Liver (tissue), 9 donors: ENCODE data around the gene NKX2-8. TPM values are rescaled to one million over a fixed set of nuclear protein-coding genes. Genes with fewer than 3 reads are reported as not detected.

Source experiments
- DNase-seq: peaks from one replicate; pipeline ENCODE4 v3.0.0-alpha.2; 2017; ENCODE audit warnings: low spot score
- H3K27ac ChIP-seq, 2 donors: one replicate each; pipeline ENCODE4 v1.7.0; 2013; ENCODE audit warnings: inconsistent platforms in 2 of 2, low read length in 2 of 2, control low read depth in 1 of 2, low read depth in 1 of 2, mild to moderate bottlenecking in 1 of 2
- H3K27me3 ChIP-seq, 4 donors: one replicate each; pipeline versions ENCODE4 v1.6.1 to v1.7.0; 2013; ENCODE audit warnings: low read length in 3 of 4, inconsistent platforms in 1 of 4, mild to moderate bottlenecking in 1 of 4, moderate library complexity in 1 of 4; ENCODE audit not compliant: control insufficient read depth in 4 of 4, insufficient read depth in 4 of 4
- H3K36me3 ChIP-seq, 4 donors: one replicate each; pipeline versions ENCODE4 v1.6.1 to v1.7.0; 2013; ENCODE audit warnings: low read length in 3 of 4, mild to moderate bottlenecking in 3 of 4, low read depth in 1 of 4, moderate library complexity in 1 of 4; ENCODE audit not compliant: control insufficient read depth in 4 of 4, insufficient read depth in 3 of 4
- H3K4me1 ChIP-seq, 4 donors: one replicate each; pipeline versions ENCODE4 v1.6.1 to v1.7.0; 2013; ENCODE audit warnings: low read length in 3 of 4, mild to moderate bottlenecking in 3 of 4, moderate library complexity in 1 of 4; ENCODE audit not compliant: control insufficient read depth in 4 of 4, insufficient read depth in 4 of 4
- H3K4me3 ChIP-seq, 3 donors: one replicate each; pipeline versions ENCODE4 v1.6.1 to v1.7.0; 2013; ENCODE audit warnings: low read length in 3 of 3, control low read depth in 1 of 3, low read depth in 1 of 3, mild to moderate bottlenecking in 1 of 3
- H3K9ac ChIP-seq, 2 donors: one replicate each; pipeline ENCODE4 v1.7.0; 2013; ENCODE audit warnings: low read length in 2 of 2, mild to moderate bottlenecking in 2 of 2, moderate library complexity in 2 of 2, control low read depth in 1 of 2, low read depth in 1 of 2
- H3K9me3 ChIP-seq, 4 donors: one replicate each; pipeline versions ENCODE4 v1.6.1 to v1.7.0; 2013; ENCODE audit warnings: low read length in 3 of 4; ENCODE audit not compliant: control insufficient read depth in 4 of 4
- CTCF ChIP-seq: fragments of 150-350 bp; IDR thresholded peaks from 2 replicates; pipeline ENCODE4 v1.5.1; 2017; ENCODE audit warnings: improper control_type of control experiment, low read depth, low read length; ENCODE audit not compliant: missing input control
- EGR1 ChIP-seq, 2 donors: IDR thresholded peaks; 2 replicates each; pipeline ENCODE4 v1.6.1; 2016 to 2018; ENCODE audit warnings: antibody characterized with exemption in 2 of 2, low read depth in 2 of 2
- FOXA2 ChIP-seq: IDR thresholded peaks from 2 replicates; pipeline ENCODE4 v1.6.1; 2016; ENCODE audit warnings: antibody characterized with exemption
- HNF4A ChIP-seq, 2 donors: conservative IDR thresholded peaks; 2 replicates each; pipeline ENCODE4 v1.6.1; 2016; ENCODE audit warnings: antibody characterized with exemption in 2 of 2, mild to moderate bottlenecking in 2 of 2
- JUND ChIP-seq, 2 donors: IDR thresholded peaks; 2 replicates each; pipeline ENCODE4 v1.6.1; 2016; ENCODE audit warnings: antibody characterized with exemption in 2 of 2
- MAX ChIP-seq: IDR thresholded peaks from 2 replicates; pipeline ENCODE4 v1.6.1; 2016; ENCODE audit warnings: antibody characterized with exemption
- NR2F2 ChIP-seq: IDR thresholded peaks from 2 replicates; pipeline ENCODE4 v1.6.1; 2016; ENCODE audit warnings: antibody characterized with exemption
- RXRA ChIP-seq, 2 donors: IDR thresholded peaks; 2 replicates each; pipeline ENCODE4 v1.6.1; 2017 to 2018; ENCODE audit warnings: antibody characterized with exemption in 2 of 2, mild to moderate bottlenecking in 1 of 2
- SP1 ChIP-seq: IDR thresholded peaks from 2 replicates; pipeline ENCODE4 v1.6.1; 2018; ENCODE audit warnings: antibody characterized with exemption, mild to moderate bottlenecking
- TAF1 ChIP-seq: conservative IDR thresholded peaks from 2 replicates; pipeline ENCODE4 v1.6.1; 2016; ENCODE audit warnings: antibody characterized with exemption, mild to moderate bottlenecking
- YY1 ChIP-seq: IDR thresholded peaks from 2 replicates; pipeline ENCODE4 v1.6.1; 2016; ENCODE audit warnings: antibody characterized with exemption, mild to moderate bottlenecking
- ZBTB33 ChIP-seq: IDR thresholded peaks from 2 replicates; pipeline ENCODE4 v1.6.1; 2016; ENCODE audit warnings: antibody characterized with exemption
- whole genome bisulfite sequencing: extraction: QIAGEN DNeasy Blood & Tissue Kit; methylation state at CpG from one replicate; pipeline ENCODE4 v1.1.7; 2013; 5-methylcytosine and 5-hydroxymethylcytosine counted together
- polyA plus RNA-seq, 2 donors: library from polyadenylated mRNA; stranded (reverse) in 1 of 2; unstranded in 1 of 2; fragments of 200-250 nt in 1 of 2; fragments of >200 nt in 1 of 2; fragmentation: Nextera tagmentation in 1 of 2; extraction: Ambion mirVana in 1 of 2; gene quantifications; one replicate each; pipeline versions ENCODE4 v1.2.1 to v1.2.3, GENCODE V29; 2013 to 2015
- total RNA-seq, 2 donors: library from RNA; depleted of rRNA; stranded (reverse); fragments of >200 nt; gene quantifications; one replicate each; pipeline ENCODE4 v1.2.3, GENCODE V29; 2014
- TF ChIP-seq, protein P1 (sequence below): IDR thresholded peaks from 2 replicates; pipeline ENCODE4 v1.6.1; 2016; ENCODE audit warnings: antibody characterized with exemption, mild to moderate bottlenecking
- donor health status: healthy.
- donor health status: healthy.
- donor health status: healthy.
- donor health status: healthy.
- donor health status: healthy.

Gene NKX2-8
- total and polyA plus RNA-seq, 4 donors: 0.33 TPM; not detected in 3

DNA sequence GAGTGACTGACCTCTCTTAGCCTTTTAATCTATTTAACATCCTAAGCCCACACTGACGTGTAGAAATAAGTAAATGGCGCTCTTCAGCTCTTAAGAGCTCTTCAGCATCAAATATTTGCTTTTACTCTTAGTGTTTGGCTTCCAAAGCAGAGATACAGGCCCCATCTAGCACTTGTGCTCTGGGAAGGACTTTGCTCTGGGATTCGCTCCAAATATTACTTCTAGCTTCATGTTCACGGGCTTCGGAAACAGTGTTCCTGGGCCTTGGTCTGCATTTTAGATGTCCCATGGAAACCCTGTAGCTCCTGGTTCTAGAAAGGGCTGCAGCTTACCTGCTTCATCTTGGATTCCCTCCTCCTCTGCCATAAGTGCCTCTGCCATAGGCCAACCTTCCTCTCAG lies 2.7 kb upstream of the NKX2-8 start:
- no peak overlapping the region for H3K9ac ChIP-seq
- DNase-seq: no peak
- peaks cover 0 to 5% (median 2%) of the 10 kb centered on the region in 4 donors for H3K9me3 ChIP-seq
- TF ChIP-seq HNF4A (conservative IDR thresholded peaks at IDR 0.05) (peak in 1 of 2 donors; percentile 35), SP1 (no peak), TAF1 (no peak), YY1 (no peak)
- no peak overlapping the region for H3K4me3 ChIP-seq
- 21% methylated on average over 5 of the region's 5 CpGs for whole genome bisulfite sequencing
- no peaks in the 10 kb centered on the region for H3K36me3 ChIP-seq
- peaks cover 3 to 18% (median 13%) of the 10 kb centered on the region in 4 donors for H3K4me1 ChIP-seq
- H3K27ac ChIP-seq: no peak overlapping the region
- H3K27me3 ChIP-seq: peaks cover 0 to 12% (median 7%) of the 10 kb centered on the region in 4 donors

DNA sequence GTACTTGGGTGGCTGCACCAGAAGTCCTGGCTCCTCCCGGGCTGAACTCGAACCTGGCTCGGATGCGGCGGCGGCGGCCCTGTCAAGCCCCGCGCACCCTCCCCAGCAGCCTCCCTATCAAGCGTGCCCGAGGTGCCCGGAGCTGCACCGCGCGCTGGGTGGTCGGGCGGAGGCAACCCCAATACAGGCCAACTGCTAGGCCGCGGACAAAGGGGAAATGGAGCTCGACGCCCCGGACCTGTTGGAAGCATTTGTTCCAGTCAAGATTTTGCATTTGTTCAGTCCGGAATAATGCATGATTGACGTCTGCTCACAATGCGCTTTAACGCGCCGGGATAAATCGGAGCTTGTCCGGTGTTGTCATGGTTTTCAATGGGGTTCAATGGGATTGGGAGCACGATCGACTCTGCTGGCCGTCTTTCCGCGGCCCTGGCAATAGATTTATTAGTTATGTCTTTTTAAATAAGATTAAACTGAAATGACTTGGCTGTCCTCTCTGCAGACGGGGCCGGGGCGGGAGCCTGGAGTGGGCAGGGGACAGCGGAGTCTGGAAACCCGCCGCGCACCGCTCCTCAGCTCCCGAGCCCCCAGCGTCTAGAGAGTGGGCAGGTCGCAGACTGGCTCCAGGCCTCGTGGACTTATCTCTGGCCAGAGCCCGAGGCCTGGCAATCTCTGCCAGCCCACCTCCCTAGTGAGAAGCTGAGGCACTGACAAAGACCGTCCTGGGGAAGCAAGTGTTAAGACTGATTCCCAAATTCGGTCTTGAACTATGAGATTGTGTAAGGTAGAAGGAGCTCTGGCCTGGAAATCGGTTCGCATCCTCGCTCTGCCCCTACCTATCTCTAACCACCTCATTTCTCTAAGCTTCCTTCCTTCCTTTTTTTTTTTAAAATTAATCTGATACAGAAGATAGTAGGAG lies 1.7 kb upstream of the NKX2-8 start:
- 54% methylated on average over 53 of the region's 53 CpGs for WGBS
- Histone ChIP-seq H3K27ac (no peak overlapping the region), H3K4me3 (no peak overlapping the region), H3K9ac (no peak overlapping the region), H3K4me1 (peaks cover 3 to 18% (median 13%) of the 10 kb centered on the region in 4 donors), H3K27me3 (peaks cover 0 to 12% (median 5%) of the 10 kb centered on the region in 4 donors), H3K36me3 (no peaks in the 10 kb centered on the region), H3K9me3 (peaks cover 0 to 5% (median 2%) of the 10 kb centered on the region in 4 donors)
- DNase-seq: no peak
- TF ChIP-seq EGR1 (IDR thresholded peaks at IDR 0.05; ENCODE audit: low read depth in 2 of 2) (no peak), JUND (IDR thresholded peaks at IDR 0.05) (no peak), CTCF (no peak), NR2F2 (no peak), TAF1 (no peak)
- TF ChIP-seq, protein P1, sequence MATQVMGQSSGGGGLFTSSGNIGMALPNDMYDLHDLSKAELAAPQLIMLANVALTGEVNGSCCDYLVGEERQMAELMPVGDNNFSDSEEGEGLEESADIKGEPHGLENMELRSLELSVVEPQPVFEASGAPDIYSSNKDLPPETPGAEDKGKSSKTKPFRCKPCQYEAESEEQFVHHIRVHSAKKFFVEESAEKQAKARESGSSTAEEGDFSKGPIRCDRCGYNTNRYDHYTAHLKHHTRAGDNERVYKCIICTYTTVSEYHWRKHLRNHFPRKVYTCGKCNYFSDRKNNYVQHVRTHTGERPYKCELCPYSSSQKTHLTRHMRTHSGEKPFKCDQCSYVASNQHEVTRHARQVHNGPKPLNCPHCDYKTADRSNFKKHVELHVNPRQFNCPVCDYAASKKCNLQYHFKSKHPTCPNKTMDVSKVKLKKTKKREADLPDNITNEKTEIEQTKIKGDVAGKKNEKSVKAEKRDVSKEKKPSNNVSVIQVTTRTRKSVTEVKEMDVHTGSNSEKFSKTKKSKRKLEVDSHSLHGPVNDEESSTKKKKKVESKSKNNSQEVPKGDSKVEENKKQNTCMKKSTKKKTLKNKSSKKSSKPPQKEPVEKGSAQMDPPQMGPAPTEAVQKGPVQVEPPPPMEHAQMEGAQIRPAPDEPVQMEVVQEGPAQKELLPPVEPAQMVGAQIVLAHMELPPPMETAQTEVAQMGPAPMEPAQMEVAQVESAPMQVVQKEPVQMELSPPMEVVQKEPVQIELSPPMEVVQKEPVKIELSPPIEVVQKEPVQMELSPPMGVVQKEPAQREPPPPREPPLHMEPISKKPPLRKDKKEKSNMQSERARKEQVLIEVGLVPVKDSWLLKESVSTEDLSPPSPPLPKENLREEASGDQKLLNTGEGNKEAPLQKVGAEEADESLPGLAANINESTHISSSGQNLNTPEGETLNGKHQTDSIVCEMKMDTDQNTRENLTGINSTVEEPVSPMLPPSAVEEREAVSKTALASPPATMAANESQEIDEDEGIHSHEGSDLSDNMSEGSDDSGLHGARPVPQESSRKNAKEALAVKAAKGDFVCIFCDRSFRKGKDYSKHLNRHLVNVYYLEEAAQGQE: no peak

GRCh38 chr14:36583242-36583892 lies 953 bp upstream of the NKX2-8 start:
- DNase-seq: no peak
- H3K9me3 ChIP-seq: peaks cover 0 to 5% (median 2%) of the 10 kb centered on the region in 4 donors
- H3K9ac ChIP-seq: no peak overlapping the region
- H3K27ac ChIP-seq: no peak overlapping the region
- WGBS: 66% methylated on average over 33 of the region's 33 CpGs
- H3K36me3 ChIP-seq: no peaks in the 10 kb centered on the region
- peaks cover 0 to 12% (median 5%) of the 10 kb centered on the region in 4 donors for H3K27me3 ChIP-seq
- peaks cover 3 to 18% (median 13%) of the 10 kb centered on the region in 4 donors for H3K4me1 ChIP-seq
- H3K4me3 ChIP-seq: no peak overlapping the region
- TF ChIP-seq, protein P1: no peak
- TF ChIP-seq RXRA (IDR thresholded peaks at IDR 0.05) (no peak), ZBTB33 (no peak), MAX (no peak), JUND (IDR thresholded peaks at IDR 0.05) (no peak), FOXA2 (no peak), NR2F2 (no peak)
